Ovary (tissue), 10 donors: ENCODE data around the gene ARID1B. TPM values are rescaled to one million over a fixed set of nuclear protein-coding genes. Genes with fewer than 3 reads are reported as not detected.
A peak's percentile ranks its signal among the peaks of the same experiment; 100 is the strongest.

Experiments
- DNase-seq, 5 donors: peaks; one replicate each; pipeline ENCODE4 v3.0.0-alpha.2; 2019 to 2020
- H3K27ac ChIP-seq, 2 donors: fragments of 200-600 bp; one replicate each; pipeline versions ENCODE4 v1.5.1 to v1.8.0; 2019 to 2022
- H3K27me3 ChIP-seq: fragments of 200-600 bp; one replicate; pipeline ENCODE4 v1.8.0; 2022
- H3K36me3 ChIP-seq: fragments of 200-600 bp; sonication (generic); one replicate; pipeline ENCODE4 v1.5.1; 2019
- H3K4me1 ChIP-seq: one replicate; pipeline ENCODE4 v1.8.1; 2013; ENCODE audit warnings: mild to moderate bottlenecking, moderate library complexity; ENCODE audit not compliant: insufficient read depth
- H3K4me3 ChIP-seq: fragments of 200-600 bp; sonication (generic); one replicate; pipeline ENCODE4 v1.5.1; 2017
- H3K9me3 ChIP-seq, 2 donors: fragments of 200-600 bp in 1 of 2; sonication (generic) in 1 of 2; one replicate each; pipeline versions ENCODE4 v1.5.1 to v1.8.1; 2013 to 2019; ENCODE audit warnings: mild to moderate bottlenecking in 1 of 2, moderate library complexity in 1 of 2
- CTCF ChIP-seq, 3 donors: fragments of 450-650 bp in 2 of 3; fragments of 200-600 bp in 1 of 3; IDR thresholded peaks; one replicate each; pipeline versions ENCODE4 v1.5.1 to v1.8.0; 2016 to 2022; ENCODE audit warnings: antibody characterized with exemption in 3 of 3, mild to moderate bottlenecking in 1 of 3
- EP300 ChIP-seq: sonication (generic); formaldehyde crosslinking; IDR thresholded peaks from one replicate; pipeline ENCODE4 v1.6.1; 2017; ENCODE audit warnings: antibody characterized with exemption
- POLR2A ChIP-seq: fragments of 450-650 bp; IDR thresholded peaks from one replicate; pipeline ENCODE4 v1.6.1; 2017; ENCODE audit warnings: antibody characterized with exemption, mild to moderate bottlenecking, moderate library complexity
- WGBS, 3 donors: extraction: QIAGEN DNeasy Blood & Tissue Kit in 1 of 3; methylation state at CpG; one replicate each; pipeline versions ENCODE4 v1.1.5 to v1.1.7; 2013 to 2017; 5-methylcytosine and 5-hydroxymethylcytosine counted together
- intact Hi-C, 4 donors: fragments of 100-400 bp; cut with DNase I; formaldehyde crosslinking; loops; one replicate each; pipeline versions ENCODE4 v1.11.0 to v1.15.1; 2022 to 2023
- long read RNA-seq, 3 donors: library from polyadenylated mRNA in 2 of 3; unstranded in 2 of 3; transcript quantifications; one replicate each; pipeline ENCODE4 v2.0.0 and lab custom pipeline, GENCODE V29; 2021 to 2026
- polyA plus RNA-seq, 2 donors: library from polyadenylated mRNA; stranded (reverse); fragments of 200-250 nt in 1 of 2; fragments of 350-450 nt in 1 of 2; fragmentation: Illumina TruSeq in 1 of 2; extraction: RNeasy Lipid Tissue Mini Kit (QIAGEN cat#74804) in 1 of 2; gene quantifications; one replicate each; pipeline ENCODE4 v1.2.3, GENCODE V29; 2013 to 2014
- total RNA-seq, 7 donors: library from RNA; depleted of rRNA in 2 of 7; stranded (reverse); fragments of >200 nt in 2 of 7; fragmentation: NEBNext Ultra II Directional in 3 of 7; extraction: Animal tissue kit (Norgen Biotek cat#: 25700) in 3 of 7; gene quantifications; one replicate each; pipeline versions ENCODE4 v1.1.0 to v1.2.4, GENCODE V29; 2016 to 2023
- donor health status: DM: no; HTN: no; CAD: no; lungs with moderate emphysema.
- donor health status: DM: no; HTN: no; CAD: no.
- donor health status: Bipolar disorder and iron deficiency.
- donor health status: DM: yes; HTN: yes; CAD: no.
- donor health status: DM: no; HTN: no; CAD: no.
- donor health status: DM: yes; HTN: yes; CAD: no.

Gene ARID1B
- total RNA-seq (100 to 1,000 TPM in 6 of 7 donors, 10 to 100 TPM in 1; 96.3 to 144 (median 106) TPM), polyA plus RNA-seq (10 to 100 TPM; 33.2 to 58.5 TPM)
- long read RNA-seq, donor 1, full-length matches to known transcripts = 30 of 51 reads
- long read RNA-seq, donor 1, partial matches to known transcripts = 9 of 51 reads
- long read RNA-seq, donor 1, other reads (novel, unspliced or antisense) = 12 of 51 reads
- long read RNA-seq, donor 2, full-length matches to known transcripts = 42 of 42 reads
- long read RNA-seq, donor 2, partial matches to known transcripts = 0 of 42 reads
- long read RNA-seq, donor 2, other reads (novel, unspliced or antisense) = 0 of 42 reads
- long read RNA-seq, donor 3, full-length matches to known transcripts = 31 of 94 reads
- long read RNA-seq, donor 3, partial matches to known transcripts = 53 of 94 reads
- long read RNA-seq, donor 3, other reads (novel, unspliced or antisense) = 10 of 94 reads

GRCh38 chr6:156776840-156777576 lies at the start of gene ARID1B:
Gene ARID1B (plus strand): TSS chr6:156777378. CDS start chr6:156777681, 303 bp downstream.
- Histone ChIP-seq H3K4me3 (peak within 1 kb of the TSS; percentile 79), H3K9me3 (no peaks in the 10 kb centered on the region), H3K36me3 (no peaks in the 10 kb centered on the region), H3K4me1 (peaks cover 2% of the 10 kb centered on the region), H3K27ac (peak within 1 kb of the TSS; percentile 96 to 100), H3K27me3 (no peaks in the 10 kb centered on the region)
- peak in 1 of 3 donors; percentile 11 for TF ChIP-seq CTCF (IDR thresholded peaks at IDR 0.05)
- no peak for TF ChIP-seq EP300
- peak; percentile 38 for TF ChIP-seq POLR2A
- DNase-seq = peak; percentile 80 to 88 (median 82)
- 0% methylated on average over 60 to 65 of the region's 65 CpGs for WGBS, 3 donors
- intact Hi-C loops = loop anchor here (2.0 to 10.0 kb wide), 5 partner anchors 55 to 248 kb away; no protein-coding TSS in a partner anchor

DNA sequence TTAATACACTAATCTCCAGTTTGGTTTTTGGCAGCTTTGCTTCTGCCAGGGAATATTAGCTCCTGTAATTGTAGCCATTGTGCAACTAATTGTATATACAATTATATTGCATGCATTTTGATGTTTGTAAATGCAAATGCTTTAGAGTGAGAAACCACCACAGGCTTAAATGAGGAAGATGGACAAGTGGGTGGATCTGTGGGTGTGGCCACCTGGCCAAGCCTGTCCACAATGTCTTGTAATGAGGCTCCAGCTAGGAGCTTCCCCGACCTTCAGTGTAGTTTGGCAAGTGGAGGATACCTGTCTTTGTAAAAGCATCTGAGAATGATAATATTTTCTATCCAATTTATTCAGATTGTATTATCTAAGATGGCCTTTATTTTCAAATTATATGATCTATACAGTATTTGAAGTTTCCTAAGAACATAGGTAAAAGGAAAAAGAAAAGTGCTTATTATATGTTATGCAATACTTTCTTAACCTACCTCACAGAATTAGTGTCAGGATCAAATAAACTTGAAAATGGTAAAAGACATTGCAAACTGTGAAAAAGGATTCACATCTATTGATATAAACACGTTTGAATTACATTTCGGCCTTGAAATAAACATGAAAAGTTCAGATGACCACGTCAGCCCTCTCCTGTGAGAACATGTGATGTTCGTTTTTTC lies 49.3 kb upstream of the ARID1B start:
- TF ChIP-seq CTCF (IDR thresholded peaks at IDR 0.05) = no peak
- TF ChIP-seq POLR2A = no peak
- no peak for TF ChIP-seq EP300
- Histone ChIP-seq H3K9me3 (no peaks in the 10 kb centered on the region), H3K27me3 (no peaks in the 10 kb centered on the region), H3K4me1 (no peaks in the 10 kb centered on the region), H3K27ac (no peak overlapping the region), H3K4me3 (no peak overlapping the region), H3K36me3 (no peaks in the 10 kb centered on the region)
- DNase-seq = no peak
- WGBS, 3 donors = 78 to 84% (median 80%) methylated on average over 5 of the region's 5 CpGs
- intact Hi-C loops = no loop called here

DNA sequence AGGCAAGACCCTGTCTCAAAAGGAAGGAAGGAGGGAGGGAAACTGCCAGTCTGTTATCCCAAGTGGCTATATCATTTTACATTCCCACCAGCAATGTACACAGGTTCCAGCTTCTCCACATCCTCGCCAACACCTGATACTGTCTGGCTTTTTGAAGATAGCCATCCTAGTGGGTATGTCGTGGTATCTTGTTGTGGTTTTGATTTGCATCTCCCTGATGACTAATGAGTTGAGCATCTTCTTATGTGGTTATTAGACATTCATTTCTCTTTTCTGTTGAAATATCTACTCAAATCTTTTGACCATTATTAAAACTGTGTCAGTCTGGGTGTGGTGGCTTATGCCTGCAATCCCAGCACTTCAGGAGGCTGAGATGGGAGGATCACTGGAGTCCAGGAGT lies 47.9 kb upstream of the ARID1B start:
- no peaks in the 10 kb centered on the region for H3K36me3 ChIP-seq
- no peaks in the 10 kb centered on the region for H3K9me3 ChIP-seq
- TF ChIP-seq EP300 = no peak
- no peak for TF ChIP-seq CTCF (IDR thresholded peaks at IDR 0.05)
- TF ChIP-seq POLR2A = no peak
- DNase-seq = no peak
- 75 to 85% (median 82%) methylated on average over 2 of the region's 2 CpGs for WGBS, 3 donors
- intact Hi-C loops = no loop called here
- no peak overlapping the region for H3K4me3 ChIP-seq
- no peaks in the 10 kb centered on the region for H3K4me1 ChIP-seq
- H3K27ac ChIP-seq = no peak overlapping the region
- H3K27me3 ChIP-seq = no peaks in the 10 kb centered on the region

GRCh38 chr6:156731396-156731795 lies 45.8 kb upstream of the ARID1B start:
- intact Hi-C loops = no loop called here

More at GRCh38 chr6:156731396-156731795, 45.8 kb upstream of the ARID1B start:
- no peak for DNase-seq
- H3K27me3 ChIP-seq = no peaks in the 10 kb centered on the region
- no peaks in the 10 kb centered on the region for H3K36me3 ChIP-seq
- no peaks in the 10 kb centered on the region for H3K4me1 ChIP-seq
- no peak overlapping the region for H3K4me3 ChIP-seq
- no peaks in the 10 kb centered on the region for H3K9me3 ChIP-seq
- no peak for TF ChIP-seq CTCF (IDR thresholded peaks at IDR 0.05)
- TF ChIP-seq POLR2A = no peak
- no peak for TF ChIP-seq EP300
- WGBS, 3 donors = 88 to 90% (median 88%) methylated on average over 4 of the region's 4 CpGs
- H3K27ac ChIP-seq = no peak overlapping the region
